ENCODE data around the gene TSPAN4.

DNA sequence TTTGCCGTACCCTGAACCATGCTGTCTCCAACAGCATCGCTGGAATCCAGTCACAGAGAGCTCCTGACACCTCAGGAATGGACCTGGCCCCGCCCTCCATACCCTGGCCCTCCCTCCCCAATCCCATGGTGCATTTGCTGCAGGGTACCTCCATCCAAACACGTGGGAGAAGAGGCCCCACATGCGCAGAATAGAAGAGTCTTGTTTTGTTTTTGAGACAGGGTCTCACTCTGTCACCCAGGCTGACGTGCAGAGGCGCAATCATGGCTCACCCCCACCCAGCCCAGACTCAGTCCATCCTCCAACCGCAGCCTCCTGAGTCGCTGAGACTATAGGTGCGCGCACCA, 26.2 kb upstream of the TSPAN4 start:
- TF ChIP-seq, protein P1, sequence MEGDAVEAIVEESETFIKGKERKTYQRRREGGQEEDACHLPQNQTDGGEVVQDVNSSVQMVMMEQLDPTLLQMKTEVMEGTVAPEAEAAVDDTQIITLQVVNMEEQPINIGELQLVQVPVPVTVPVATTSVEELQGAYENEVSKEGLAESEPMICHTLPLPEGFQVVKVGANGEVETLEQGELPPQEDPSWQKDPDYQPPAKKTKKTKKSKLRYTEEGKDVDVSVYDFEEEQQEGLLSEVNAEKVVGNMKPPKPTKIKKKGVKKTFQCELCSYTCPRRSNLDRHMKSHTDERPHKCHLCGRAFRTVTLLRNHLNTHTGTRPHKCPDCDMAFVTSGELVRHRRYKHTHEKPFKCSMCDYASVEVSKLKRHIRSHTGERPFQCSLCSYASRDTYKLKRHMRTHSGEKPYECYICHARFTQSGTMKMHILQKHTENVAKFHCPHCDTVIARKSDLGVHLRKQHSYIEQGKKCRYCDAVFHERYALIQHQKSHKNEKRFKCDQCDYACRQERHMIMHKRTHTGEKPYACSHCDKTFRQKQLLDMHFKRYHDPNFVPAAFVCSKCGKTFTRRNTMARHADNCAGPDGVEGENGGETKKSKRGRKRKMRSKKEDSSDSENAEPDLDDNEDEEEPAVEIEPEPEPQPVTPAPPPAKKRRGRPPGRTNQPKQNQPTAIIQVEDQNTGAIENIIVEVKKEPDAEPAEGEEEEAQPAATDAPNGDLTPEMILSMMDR (tag by site-specific recombination; IDR thresholded peaks at IDR 0.05): no peak
- TF ChIP-seq KLF10 (tag by site-specific recombination; IDR thresholded peaks at IDR 0.05): no peak
- no peak for TF ChIP-seq ZEB2 (tag by site-specific recombination; IDR thresholded peaks at IDR 0.05)
- TF ChIP-seq ZBTB26 (tag by site-specific recombination; optimal IDR thresholded peaks at IDR 0.05): no peak
- TF ChIP-seq REST (tag by site-specific recombination; IDR thresholded peaks at IDR 0.05): no peak
- no peak for TF ChIP-seq ZNF146 (tag by site-specific recombination; IDR thresholded peaks at IDR 0.05)
- no peak for TF ChIP-seq ZSCAN5A (tag by site-specific recombination; IDR thresholded peaks at IDR 0.05)
- no peak for TF ChIP-seq GLIS1 (tag by site-specific recombination; IDR thresholded peaks at IDR 0.05)
- no peak for TF ChIP-seq ZNF707 (tag by site-specific recombination; IDR thresholded peaks at IDR 0.05)
- no peak for TF ChIP-seq ZFP41 (tag by site-specific recombination; IDR thresholded peaks at IDR 0.05; ENCODE audit: borderline replicate concordance)
- TF ChIP-seq ZNF404 (tag by site-specific recombination; IDR thresholded peaks at IDR 0.05): no peak
- TF ChIP-seq, protein P2, sequence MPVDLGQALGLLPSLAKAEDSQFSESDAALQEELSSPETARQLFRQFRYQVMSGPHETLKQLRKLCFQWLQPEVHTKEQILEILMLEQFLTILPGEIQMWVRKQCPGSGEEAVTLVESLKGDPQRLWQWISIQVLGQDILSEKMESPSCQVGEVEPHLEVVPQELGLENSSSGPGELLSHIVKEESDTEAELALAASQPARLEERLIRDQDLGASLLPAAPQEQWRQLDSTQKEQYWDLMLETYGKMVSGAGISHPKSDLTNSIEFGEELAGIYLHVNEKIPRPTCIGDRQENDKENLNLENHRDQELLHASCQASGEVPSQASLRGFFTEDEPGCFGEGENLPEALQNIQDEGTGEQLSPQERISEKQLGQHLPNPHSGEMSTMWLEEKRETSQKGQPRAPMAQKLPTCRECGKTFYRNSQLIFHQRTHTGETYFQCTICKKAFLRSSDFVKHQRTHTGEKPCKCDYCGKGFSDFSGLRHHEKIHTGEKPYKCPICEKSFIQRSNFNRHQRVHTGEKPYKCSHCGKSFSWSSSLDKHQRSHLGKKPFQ (tag by site-specific recombination; IDR thresholded peaks at IDR 0.05): no peak
- TF ChIP-seq, protein P3, sequence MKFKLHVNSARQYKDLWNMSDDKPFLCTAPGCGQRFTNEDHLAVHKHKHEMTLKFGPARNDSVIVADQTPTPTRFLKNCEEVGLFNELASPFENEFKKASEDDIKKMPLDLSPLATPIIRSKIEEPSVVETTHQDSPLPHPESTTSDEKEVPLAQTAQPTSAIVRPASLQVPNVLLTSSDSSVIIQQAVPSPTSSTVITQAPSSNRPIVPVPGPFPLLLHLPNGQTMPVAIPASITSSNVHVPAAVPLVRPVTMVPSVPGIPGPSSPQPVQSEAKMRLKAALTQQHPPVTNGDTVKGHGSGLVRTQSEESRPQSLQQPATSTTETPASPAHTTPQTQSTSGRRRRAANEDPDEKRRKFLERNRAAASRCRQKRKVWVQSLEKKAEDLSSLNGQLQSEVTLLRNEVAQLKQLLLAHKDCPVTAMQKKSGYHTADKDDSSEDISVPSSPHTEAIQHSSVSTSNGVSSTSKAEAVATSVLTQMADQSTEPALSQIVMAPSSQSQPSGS (tag by site-specific recombination; IDR thresholded peaks at IDR 0.05; ENCODE audit: low read depth): no peak

Measured in HEK293 (cell line).